ENCODE results near the gene SULT2B1. TPM values are rescaled to one million over a fixed set of nuclear protein-coding genes. Genes with fewer than 3 reads are reported as not detected.
A peak's percentile ranks its signal among the peaks of the same experiment; 100 is the strongest.

SULT2B1 gene
- total and polyA plus RNA-seq, 2 donors (not counting 1 experiment from before 2014, with no cell fraction given), result 0.10 to 0.33 TPM

- Histone ChIP-seq H3K27ac (ENCODE audit: insufficient read depth, low read length) (no peak overlapping the region), H3K4me3 (replicated peaks in 1 of 4; ENCODE audit: control extremely low read depth in 1 of 4, insufficient read depth in 1 of 4, low read depth in 3 of 4, low read length in 4 of 4) (no peak overlapping the region), H4K20me1 (ENCODE audit: control insufficient read depth, extremely low read depth, insufficient read depth, low read length) (no peaks in the 10 kb centered on the region), H3K27me3 (ENCODE audit: control insufficient read depth, insufficient read depth, low read length) (no peaks in the 10 kb centered on the region), H3K4me2 (ENCODE audit: extremely low read depth, insufficient read depth, low read length) (no peak overlapping the region), H3K9ac (ENCODE audit: insufficient read depth, low read length) (no peak overlapping the region), H3K36me3 (ENCODE audit: control insufficient read depth, insufficient read depth, low read length) (no peaks in the 10 kb centered on the region), H3K4me1 (ENCODE audit: control insufficient read depth, extremely low read depth, insufficient read depth, low read length) (peaks cover 18% of the 10 kb centered on the region), H3K79me2 (ENCODE audit: control insufficient read depth, insufficient read depth, low read length) (no peaks in the 10 kb centered on the region), H2AFZ (ENCODE audit: low read length) (peak overlapping the region; percentile 46), H3K9me3 (ENCODE audit: control insufficient read depth, insufficient read depth, low read depth, low read length) (no peaks in the 10 kb centered on the region)
- TF ChIP-seq CTCF (conservative IDR thresholded peaks at IDR 0.05 in 1 of 2, IDR thresholded peaks at IDR 0.05 in 1 of 2; ENCODE audit: low read depth in 1 of 2, low read length in 2 of 2) (no peak), EZH2 (IDR thresholded peaks at IDR 0.05; ENCODE audit: low read length, missing control alignments) (no peak)
- DNase-seq (ENCODE audit: low read depth in 2 of 2), result no peak
Observed at GRCh38 chr19:48639483-48640375, 87.8 kb downstream of the SULT2B1 start.

- no peaks in the 10 kb centered on the region for H3K9me3 ChIP-seq (ENCODE audit: control insufficient read depth, insufficient read depth, low read depth, low read length)
- no peak for DNase-seq (ENCODE audit: low read depth in 2 of 2)
Observed at GRCh38 chr19:48641850-48642249, 89.9 kb downstream of the SULT2B1 start.

More at GRCh38 chr19:48641850-48642249, 89.9 kb downstream of the SULT2B1 start:
- no peak overlapping the region for H3K4me2 ChIP-seq (ENCODE audit: extremely low read depth, insufficient read depth, low read length)
- no peak overlapping the region for H2AFZ ChIP-seq (ENCODE audit: low read length)
- H3K79me2 ChIP-seq (ENCODE audit: control insufficient read depth, insufficient read depth, low read length), result no peaks in the 10 kb centered on the region
- no peak overlapping the region for H3K9ac ChIP-seq (ENCODE audit: insufficient read depth, low read length)
- no peaks in the 10 kb centered on the region for H4K20me1 ChIP-seq (ENCODE audit: control insufficient read depth, extremely low read depth, insufficient read depth, low read length)
- no peaks in the 10 kb centered on the region for H3K27me3 ChIP-seq (ENCODE audit: control insufficient read depth, insufficient read depth, low read length)
- TF ChIP-seq CTCF (conservative IDR thresholded peaks at IDR 0.05 in 1 of 2, IDR thresholded peaks at IDR 0.05 in 1 of 2; ENCODE audit: low read depth in 1 of 2, low read length in 2 of 2), result no peak
- no peak for TF ChIP-seq EZH2 (IDR thresholded peaks at IDR 0.05; ENCODE audit: low read length, missing control alignments)
- no peaks in the 10 kb centered on the region for H3K36me3 ChIP-seq (ENCODE audit: control insufficient read depth, insufficient read depth, low read length)
- H3K4me1 ChIP-seq (ENCODE audit: control insufficient read depth, extremely low read depth, insufficient read depth, low read length), result peaks cover 11% of the 10 kb centered on the region
- H3K27ac ChIP-seq (ENCODE audit: insufficient read depth, low read length), result no peak overlapping the region
- no peak overlapping the region for H3K4me3 ChIP-seq (replicated peaks in 1 of 4; ENCODE audit: control extremely low read depth in 1 of 4, insufficient read depth in 1 of 4, low read depth in 3 of 4, low read length in 4 of 4)

Measured in fibroblast of lung (primary cell).